GM21515 (cell line): ENCODE results near the gene LRRC8D.

Experiments
- ATAC-seq: cut with Tn5 transposase; IDR thresholded peaks from one replicate; pipeline ENCODE4 v1.9.1; 2021; ENCODE audit not compliant: unreplicated experiment

The LRRC8D gene

GRCh38 chr1:89806616-89807015 is 14.2 kb upstream of the LRRC8D start:
- no peak for ATAC-seq

DNA sequence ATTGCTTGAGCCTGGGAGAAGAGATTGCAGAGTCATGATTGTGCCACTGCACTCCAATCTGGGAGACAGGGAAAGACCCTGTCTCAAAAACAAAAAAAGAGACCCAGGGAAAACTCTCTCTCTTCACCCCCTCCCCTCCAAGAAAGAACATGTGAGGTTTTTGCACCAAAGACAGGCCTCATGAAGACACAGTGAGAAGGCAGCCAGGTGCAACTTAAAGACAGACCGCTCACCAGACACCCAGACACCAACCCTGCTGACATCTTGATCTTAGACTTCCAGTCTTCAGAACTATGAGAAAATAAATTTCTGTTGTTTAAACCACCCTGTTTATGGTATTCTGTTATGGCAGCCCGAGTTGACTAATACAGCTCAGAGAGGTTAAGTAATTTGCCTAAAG is 13.3 kb upstream of the LRRC8D start:
- no peak for ATAC-seq

DNA sequence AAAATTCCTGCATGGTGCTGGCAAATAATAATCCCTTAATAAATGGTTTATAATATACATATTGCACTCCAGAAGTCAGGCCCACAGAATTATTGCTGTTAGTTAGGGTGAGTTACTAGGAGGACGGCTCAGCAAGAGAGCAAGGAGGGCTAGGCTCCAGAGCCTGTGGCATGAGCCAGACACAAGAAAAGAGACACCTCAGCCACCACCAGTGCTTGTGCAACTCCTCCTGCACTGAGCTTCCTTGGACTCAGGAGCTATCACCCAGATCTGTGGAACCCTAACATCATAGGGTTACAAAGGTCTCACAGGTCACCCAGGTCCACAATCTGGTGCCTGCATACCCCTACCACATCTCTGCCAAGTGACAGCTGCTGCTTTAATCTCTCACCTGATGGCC is 12.8 kb upstream of the LRRC8D start:
- ATAC-seq, result no peak

DNA sequence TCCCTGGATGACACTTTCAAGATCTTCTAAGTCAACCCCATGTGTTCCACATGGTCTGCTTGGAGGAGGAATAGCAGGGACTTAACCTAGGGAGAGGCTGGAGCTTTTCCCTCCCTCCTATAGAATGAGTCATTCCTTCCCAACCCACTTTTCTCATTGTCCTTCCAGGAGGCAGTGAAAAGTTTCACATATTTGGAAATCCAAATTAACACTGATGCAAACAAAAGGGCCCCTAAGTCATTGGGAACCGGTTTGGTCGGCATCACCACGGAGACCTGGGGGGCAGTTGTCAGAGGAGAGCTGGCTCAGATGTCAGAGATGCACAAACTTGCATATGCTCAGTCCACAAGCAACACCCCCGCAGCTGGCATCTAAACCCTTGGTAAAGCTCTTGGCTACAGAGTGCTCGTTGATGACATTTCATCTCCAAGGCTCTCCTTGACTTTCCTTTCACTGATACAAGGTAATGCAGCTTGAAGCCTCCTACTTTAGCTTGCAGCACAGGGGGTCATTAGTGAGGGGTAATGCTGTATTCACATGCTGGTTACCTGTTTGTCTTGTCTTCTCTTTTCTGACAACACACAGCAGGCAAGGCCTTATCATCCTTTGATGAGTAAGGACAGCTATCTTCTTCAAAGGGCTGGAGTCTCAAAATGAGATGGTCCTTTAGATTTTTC is 12.3 kb upstream of the LRRC8D start:
- no peak for ATAC-seq

DNA sequence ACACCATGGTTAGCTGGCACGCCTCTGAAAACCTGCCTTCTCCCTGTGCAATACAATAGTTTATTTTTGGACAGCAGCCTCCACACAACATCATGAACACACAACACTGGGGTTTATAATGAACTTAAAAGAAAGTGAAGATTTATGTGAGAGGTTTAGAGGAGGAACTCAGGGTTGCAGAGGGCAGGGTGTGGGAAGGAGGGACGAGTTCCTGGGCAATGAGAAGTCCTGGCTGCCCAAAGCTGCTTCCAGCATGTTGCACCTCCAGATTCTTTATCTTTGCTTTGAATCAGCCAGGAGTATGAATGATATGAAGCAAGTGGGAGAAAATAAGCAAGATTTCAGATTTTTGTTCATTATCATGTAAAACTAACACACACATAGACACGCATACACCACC is 11.3 kb upstream of the LRRC8D start:
- no peak for ATAC-seq

DNA sequence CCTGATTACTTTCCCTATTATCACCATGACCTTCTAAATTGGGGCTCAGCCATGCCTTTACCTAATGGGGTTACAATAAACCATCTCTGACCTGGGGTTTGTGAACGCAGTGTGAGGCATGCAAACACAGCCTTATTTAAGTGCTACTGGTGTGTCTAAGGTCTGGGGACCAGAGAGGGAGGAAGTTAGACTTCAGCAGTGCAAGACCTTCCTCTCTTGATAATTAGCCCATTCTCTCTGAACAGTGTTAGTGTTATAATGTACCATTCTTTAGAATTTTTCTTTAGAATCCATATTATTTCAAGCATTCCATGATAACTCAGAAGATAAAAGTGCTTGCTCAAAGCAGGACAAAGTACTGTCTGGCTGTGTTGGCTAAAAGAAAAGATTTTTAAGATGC is 10.5 kb upstream of the LRRC8D start:
- no peak for ATAC-seq

- ATAC-seq, result no peak
These were observed 10.0 kb upstream of the LRRC8D start for GRCh38 chr1:89810880-89811279.

GRCh38 chr1:89812992-89813391 is 7.8 kb upstream of the LRRC8D start:
- no peak for ATAC-seq

- no peak for ATAC-seq
These were observed 5.8 kb upstream of the LRRC8D start for GRCh38 chr1:89815040-89815439.

DNA sequence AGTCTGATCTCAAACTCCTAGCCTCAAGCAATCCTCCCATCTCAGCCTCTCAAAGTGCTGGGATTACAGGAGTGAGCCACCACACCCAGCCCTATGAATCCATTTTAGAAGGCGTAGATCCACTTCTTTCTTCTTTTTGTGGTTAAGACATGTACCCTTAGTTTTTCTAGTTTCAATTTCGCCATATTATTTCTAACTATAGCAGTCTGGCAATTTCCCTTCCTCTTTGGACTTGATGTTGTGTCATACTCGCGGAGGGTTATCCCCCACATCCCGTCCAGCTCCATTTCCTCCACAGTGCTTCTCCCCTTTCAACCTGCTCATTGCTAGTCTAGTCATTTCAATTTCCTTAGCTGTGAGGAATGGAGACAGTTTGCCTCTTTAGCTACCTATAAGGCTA is 5.2 kb upstream of the LRRC8D start:
- peak; percentile 49 for ATAC-seq

DNA sequence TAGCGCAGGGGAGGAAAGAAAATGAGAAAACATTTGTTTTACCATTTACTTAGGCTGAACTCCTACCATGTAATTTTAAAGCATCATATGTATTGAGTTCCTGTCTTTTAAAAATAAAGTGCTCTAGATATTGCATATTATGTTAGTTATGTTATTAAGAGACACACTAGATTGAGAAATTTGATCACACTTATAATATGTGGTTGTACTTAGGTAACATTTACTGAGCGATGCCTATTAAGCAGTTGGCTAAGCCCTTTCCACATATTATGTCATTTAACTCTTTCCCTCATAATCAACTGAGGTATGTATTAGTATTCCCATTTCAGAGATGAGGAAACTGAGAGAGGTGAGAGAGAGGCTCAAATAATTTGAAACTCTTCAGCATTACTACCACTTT is 4.5 kb upstream of the LRRC8D start:
- no peak for ATAC-seq

- ATAC-seq, result peak; percentile 57
These were observed 683 bp downstream of the LRRC8D start for GRCh38 chr1:89821322-89822108.

DNA sequence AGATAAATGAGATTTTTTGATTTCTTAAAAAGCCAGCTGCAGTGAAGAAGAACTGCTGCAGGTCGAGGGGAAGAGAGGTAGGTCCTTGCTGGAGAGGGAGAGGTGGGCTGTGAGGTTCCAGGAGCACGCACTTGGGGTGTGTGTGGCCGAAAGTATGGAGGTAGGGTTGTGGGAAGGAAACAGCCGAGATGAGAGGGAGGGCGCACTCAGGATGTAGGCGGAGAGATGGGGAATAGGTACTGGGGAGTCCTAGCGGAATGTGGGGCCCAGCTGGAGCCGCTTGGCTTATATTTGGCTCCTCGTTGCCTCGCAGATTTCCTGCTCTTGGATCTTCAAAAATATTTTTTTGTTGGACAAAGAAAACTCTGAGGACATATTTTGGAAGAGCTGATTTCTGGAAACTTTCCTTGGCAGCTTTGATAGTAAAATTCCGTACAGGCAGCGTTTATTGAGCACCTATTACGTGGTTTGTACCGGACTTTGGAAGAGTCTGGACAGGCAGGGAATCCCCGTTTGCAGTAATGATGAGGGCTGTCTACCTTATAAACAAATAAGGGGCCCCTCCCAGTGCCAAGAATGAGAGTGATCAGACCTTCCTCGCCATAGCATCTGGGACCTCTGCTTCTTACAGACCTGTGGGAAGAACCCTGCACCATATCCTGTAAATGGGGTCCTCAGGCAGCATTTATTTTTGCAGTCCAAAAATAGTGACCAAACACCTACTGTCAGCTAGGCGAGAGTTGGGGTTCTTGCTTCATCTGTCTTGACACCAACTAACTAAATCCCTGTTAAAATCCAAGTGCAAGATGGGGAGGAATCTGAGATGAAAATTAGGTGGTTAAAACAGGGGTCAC is 1.5 kb downstream of the LRRC8D start:
- ATAC-seq, result no peak

DNA sequence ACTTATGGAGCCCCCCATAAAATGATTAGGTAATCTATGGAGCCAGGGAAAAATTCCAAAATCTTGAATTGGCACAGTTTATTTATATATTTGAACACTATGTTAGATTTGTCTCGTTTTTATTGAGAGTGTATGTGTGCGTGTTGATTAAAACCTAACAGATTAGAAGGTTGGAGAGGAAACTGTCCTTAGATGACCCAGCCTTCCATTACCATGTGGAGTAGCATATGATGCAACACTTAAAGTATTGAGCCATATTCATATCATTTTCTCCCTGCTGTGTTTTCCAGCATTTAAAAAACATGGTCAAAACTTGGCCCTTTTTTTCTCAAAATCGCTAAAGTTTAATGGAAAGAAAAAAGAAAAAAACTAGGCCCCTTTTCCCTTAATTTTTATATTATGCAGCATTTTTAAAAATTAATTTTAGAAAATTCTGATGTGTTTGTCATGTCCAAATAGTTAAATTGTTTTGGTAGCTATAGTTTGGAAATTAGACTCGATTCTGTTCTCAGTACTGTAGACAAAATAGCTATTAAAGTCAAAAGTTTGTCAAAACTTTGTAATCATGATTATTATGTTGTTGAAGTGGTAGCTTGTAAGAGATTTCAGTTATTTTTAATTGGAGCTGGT is 2.3 kb downstream of the LRRC8D start:
- ATAC-seq, result no peak

GRCh38 chr1:89823679-89824292 is 3.0 kb downstream of the LRRC8D start:
- ATAC-seq, result no peak

GRCh38 chr1:89826594-89826993 is 5.8 kb downstream of the LRRC8D start:
- ATAC-seq, result no peak

GRCh38 chr1:89827330-89827729 is 6.5 kb downstream of the LRRC8D start:
- ATAC-seq, result no peak

- ATAC-seq, result no peak
These were observed 7.1 kb downstream of the LRRC8D start for GRCh38 chr1:89827902-89828301.

DNA sequence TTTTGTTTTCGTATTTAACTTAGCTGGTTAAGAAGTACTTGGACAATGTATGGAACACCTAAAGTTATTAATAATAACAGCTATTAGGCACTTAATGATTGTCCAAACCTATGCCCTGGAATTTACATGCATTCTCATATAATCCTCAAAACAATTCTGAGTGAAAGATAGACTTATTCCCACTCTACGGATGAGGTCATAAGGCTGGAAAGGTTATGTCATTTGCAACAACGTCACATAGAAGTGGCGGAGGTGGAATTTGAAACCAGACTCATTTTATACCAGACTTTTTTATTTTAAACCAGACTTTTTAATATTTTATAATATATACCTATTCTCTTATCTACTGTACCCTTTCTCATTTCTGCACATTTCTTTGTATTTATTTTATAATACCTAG is 8.4 kb downstream of the LRRC8D start:
- ATAC-seq, result no peak

- ATAC-seq, result no peak
These were observed 10.8 kb downstream of the LRRC8D start for GRCh38 chr1:89831462-89832120.
